C4-2B (cell line): ENCODE measurements around the gene MBNL3.

Experiments
- H3K27ac ChIP-seq: fragments of 450-650 bp; 2 replicates; pipeline ENCODE4 v1.5.1; 2017
- CTCF ChIP-seq: fragments of 450-650 bp; conservative IDR thresholded peaks from 2 replicates; pipeline ENCODE4 v1.5.1; 2017; ENCODE audit warnings: mild to moderate bottlenecking
- ZFX ChIP-seq: fragments of 450-650 bp; IDR thresholded peaks from 2 replicates; pipeline ENCODE4 v1.6.1; 2017

MBNL3 gene

GRCh38 chrX:132480581-132481203 lies 8.1 kb downstream of the MBNL3 start:
- no peak for TF ChIP-seq CTCF
- no peak; the same call in 1 of the 2 replicates for TF ChIP-seq ZFX
- H3K27ac ChIP-seq = peak overlapping the region; percentile 58

- no peak overlapping the region for H3K27ac ChIP-seq
- TF ChIP-seq ZFX (no peak), CTCF (no peak)
Observed at GRCh38 chrX:132474544-132475248, 14.1 kb downstream of the MBNL3 start.

- TF ChIP-seq CTCF = no peak
- no peak for TF ChIP-seq ZFX
- no peak overlapping the region for H3K27ac ChIP-seq
Observed at GRCh38 chrX:132472397-132472796, 16.4 kb downstream of the MBNL3 start.

GRCh38 chrX:132470831-132471230 lies 18.0 kb downstream of the MBNL3 start:
- TF ChIP-seq CTCF = no peak
- no peak for TF ChIP-seq ZFX
- H3K27ac ChIP-seq = no peak overlapping the region

- no peak overlapping the region for H3K27ac ChIP-seq
- TF ChIP-seq CTCF (no peak), ZFX (no peak)
Observed at GRCh38 chrX:132470179-132470578, 18.7 kb downstream of the MBNL3 start.

GRCh38 chrX:132468454-132468853 lies 20.4 kb downstream of the MBNL3 start:
- H3K27ac ChIP-seq = no peak overlapping the region

More at GRCh38 chrX:132468454-132468853, 20.4 kb downstream of the MBNL3 start:
- no peak for TF ChIP-seq CTCF
- no peak for TF ChIP-seq ZFX
